ENCODE results near the gene GOLM1.
A peak's percentile ranks its signal among the peaks of the same experiment; 100 is the strongest.

Gene GOLM1

DNA sequence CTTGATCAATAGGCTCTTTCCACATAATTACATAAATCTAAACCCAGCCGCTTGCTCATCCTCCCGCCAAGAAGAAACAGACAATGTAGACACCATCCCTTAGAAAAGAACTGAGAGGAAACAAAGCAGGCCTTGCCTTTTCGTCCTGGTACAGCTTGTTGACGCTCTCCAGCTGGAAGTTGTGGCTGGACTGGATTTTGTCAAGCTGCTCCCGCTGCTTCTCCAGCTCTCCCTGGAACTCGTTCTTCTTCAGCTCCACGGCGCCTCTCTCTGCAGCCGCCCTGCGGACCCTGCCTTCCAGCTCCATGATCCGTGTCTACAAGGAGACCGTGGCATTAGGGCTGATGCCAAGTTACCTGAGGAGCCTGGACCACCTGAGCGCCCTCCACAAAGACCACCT, 22.1 kb downstream of the GOLM1 start:
- H3K27me3 ChIP-seq, result no peaks in the 10 kb centered on the region
- no peak for TF ChIP-seq Cebpa-rat (IDR thresholded peaks at IDR 0.05)
- no peak overlapping the region for H3K4me2 ChIP-seq
- no peaks in the 10 kb centered on the region for H3K4me1 ChIP-seq
- no peaks in the 10 kb centered on the region for H3K9me3 ChIP-seq (replicated peaks in 1 of 11)
- peaks cover 0 to 28% (median 7%) of the 10 kb centered on the region in 11 experiments; a peak in 8 of 22 replicates for H4K20me1 ChIP-seq
- H3K36me3 ChIP-seq, result peaks cover 35 to 81% (median 64%) of the 10 kb centered on the region in 11 experiments
- no peak overlapping the region for H3K27ac ChIP-seq
- H3K4me3 ChIP-seq, result no peak overlapping the region
- no peak overlapping the region for H3K9ac ChIP-seq

DNA sequence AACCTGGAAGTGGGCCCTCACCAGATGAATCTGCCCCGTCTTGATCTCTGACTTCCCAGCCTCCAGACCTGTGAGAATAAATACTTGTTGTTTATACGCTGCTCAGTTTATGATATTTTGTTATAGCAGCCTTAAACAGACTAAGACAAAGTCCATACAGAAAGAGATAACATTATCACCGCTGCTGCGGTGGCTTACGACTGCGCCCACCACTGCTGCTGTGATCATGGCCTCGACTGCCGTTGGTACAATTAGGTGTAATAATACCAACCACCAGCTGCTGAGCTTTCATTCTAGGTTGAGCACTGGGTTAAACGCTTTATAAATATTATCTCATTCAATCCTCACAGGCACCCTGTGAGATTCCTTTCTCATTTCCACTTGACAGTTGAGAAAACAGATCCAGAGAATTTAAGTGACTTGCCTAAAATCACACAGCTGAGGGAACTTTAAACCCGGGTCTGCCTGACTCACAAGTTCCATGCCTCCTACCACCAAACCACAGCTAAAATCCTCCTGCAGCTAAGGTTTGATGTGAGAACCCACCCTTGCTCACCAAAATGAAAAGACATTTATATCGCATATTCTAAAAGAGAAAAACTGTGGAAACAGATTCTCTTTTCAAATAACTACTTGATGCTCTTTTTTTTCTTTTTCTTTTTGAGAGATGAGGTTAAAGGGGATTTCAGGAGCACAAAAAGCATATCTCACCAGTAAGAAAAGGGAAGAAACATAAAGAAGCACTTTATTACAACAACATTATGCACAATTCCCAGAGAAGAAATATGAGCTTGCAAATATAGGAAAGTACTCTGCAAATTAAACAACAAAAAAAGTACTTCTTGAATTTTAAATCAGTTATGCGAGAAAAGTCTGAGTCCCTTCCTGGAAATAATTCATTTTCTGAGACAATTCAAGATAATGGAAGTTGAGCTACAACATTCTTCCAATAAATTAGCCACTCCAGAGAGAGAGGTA, 23.9 kb downstream of the GOLM1 start:
- H3K9me3 ChIP-seq (replicated peaks in 1 of 11), result no peaks in the 10 kb centered on the region
- no peak for TF ChIP-seq Cebpa-rat (IDR thresholded peaks at IDR 0.05)
- H3K36me3 ChIP-seq, result peaks cover 36 to 99% (median 75%) of the 10 kb centered on the region in 11 experiments

DNA sequence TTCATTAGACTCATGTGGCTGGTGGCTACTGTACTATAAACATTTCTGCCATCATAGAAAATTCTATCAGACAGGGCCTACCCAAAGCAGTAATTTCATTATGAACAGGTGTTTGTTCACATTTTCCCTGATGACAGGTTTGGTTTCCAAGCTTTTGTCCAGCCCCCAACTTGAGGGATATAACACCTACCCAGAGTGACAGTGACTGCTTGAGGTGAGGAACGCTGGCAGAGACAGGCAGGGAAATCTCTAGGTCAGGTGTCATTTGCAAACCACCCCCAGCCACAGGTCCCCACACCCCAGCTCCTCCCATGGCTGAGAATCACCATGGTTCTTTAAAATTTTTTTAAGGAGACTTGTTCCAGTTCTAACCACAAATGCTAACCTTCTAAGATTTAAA, 25.5 kb downstream of the GOLM1 start:
- Histone ChIP-seq H3K9ac (no peak overlapping the region), H3K4me1 (peaks cover 0 to 9% (median 0%) of the 10 kb centered on the region in 10 experiments; a peak in 7 of 20 replicates), H3K27me3 (no peaks in the 10 kb centered on the region), H3K36me3 (peaks cover 34 to 87% (median 71%) of the 10 kb centered on the region in 11 experiments), H4K20me1 (peaks cover 0 to 7% (median 0%) of the 10 kb centered on the region in 11 experiments; a peak in 4 of 22 replicates), H3K4me2 (no peak overlapping the region), H3K4me3 (no peak overlapping the region), H3K9me3 (replicated peaks in 1 of 11) (no peaks in the 10 kb centered on the region), H3K27ac (no peak overlapping the region)
- TF ChIP-seq Cebpa-rat (IDR thresholded peaks at IDR 0.05), result no peak

More for the DNA sequence above, 23.9 kb downstream of the GOLM1 start:
- H3K4me3 ChIP-seq, result no peak overlapping the region
- peaks cover 0 to 23% (median 6%) of the 10 kb centered on the region in 11 experiments; a peak in 8 of 22 replicates for H4K20me1 ChIP-seq
- H3K27me3 ChIP-seq, result no peaks in the 10 kb centered on the region
- H3K4me2 ChIP-seq, result no peak overlapping the region
- no peaks in the 10 kb centered on the region for H3K4me1 ChIP-seq
- H3K9ac ChIP-seq, result no peak overlapping the region
- no peak overlapping the region for H3K27ac ChIP-seq

DNA sequence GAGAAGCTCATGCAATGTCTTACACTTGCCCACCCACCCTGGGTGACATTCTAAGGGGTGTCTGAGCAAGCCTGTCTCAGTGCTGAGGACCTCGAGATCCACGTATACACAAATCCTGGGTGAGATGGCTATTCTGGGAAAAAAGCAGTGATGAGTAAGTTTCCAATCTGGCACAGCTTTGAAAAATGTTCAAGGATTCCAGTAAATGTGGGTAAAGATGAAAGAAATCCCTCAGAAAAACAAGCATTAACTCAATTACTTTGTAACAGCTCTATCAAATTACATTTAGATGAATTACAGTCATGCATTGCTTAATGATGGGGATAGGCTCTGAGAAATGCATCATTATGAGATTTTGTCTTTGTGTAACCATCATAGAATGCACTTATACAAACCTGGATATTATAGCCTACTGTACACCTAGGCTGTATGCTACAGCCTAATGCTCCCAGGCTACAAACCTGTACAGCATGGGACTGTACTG, 26.9 kb downstream of the GOLM1 start:
- H3K36me3 ChIP-seq, result peaks cover 20 to 87% (median 57%) of the 10 kb centered on the region in 11 experiments
- peaks cover 0 to 9% (median 0%) of the 10 kb centered on the region in 10 experiments; a peak in 7 of 20 replicates for H3K4me1 ChIP-seq
- H3K4me3 ChIP-seq, result no peak overlapping the region
- H3K27ac ChIP-seq, result no peak overlapping the region
- H3K9ac ChIP-seq, result no peak overlapping the region
- no peak for TF ChIP-seq Cebpa-rat (IDR thresholded peaks at IDR 0.05)
- H4K20me1 ChIP-seq, result peaks cover 0 to 6% (median 0%) of the 10 kb centered on the region in 11 experiments; a peak in 2 of 22 replicates
- H3K9me3 ChIP-seq (replicated peaks in 1 of 11), result no peaks in the 10 kb centered on the region
- no peaks in the 10 kb centered on the region for H3K27me3 ChIP-seq
- H3K4me2 ChIP-seq, result no peak overlapping the region

DNA sequence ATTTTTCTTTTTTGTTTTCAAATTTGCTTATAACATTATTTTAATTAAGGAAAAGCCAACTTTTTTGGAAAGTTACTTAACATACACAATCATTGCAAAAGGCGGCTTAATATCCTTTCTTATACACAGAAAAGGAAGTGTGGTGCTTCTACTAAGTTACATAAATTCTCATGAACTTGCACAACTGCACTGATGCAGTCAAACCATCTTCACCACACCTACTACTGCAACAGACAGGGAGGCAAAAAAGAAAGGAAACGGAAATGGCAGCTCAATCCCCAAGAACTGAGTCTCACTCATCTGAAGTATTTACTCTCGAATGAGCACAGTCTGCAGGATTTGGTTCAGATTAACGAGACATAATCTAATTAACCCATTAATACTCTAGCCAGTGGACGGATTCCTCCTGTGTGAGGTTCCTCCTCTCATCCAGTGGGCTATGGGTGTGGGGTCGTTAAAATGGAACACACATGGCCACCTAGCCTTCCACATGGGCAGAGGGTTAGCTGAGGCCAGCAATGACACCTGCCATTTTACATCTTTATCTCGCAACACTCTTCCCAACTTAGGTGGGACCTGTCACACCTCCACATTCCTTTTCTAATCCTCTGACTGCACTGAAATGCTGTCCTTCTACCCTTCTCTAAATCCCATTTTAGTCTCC, 30.0 kb downstream of the GOLM1 start:
- Histone ChIP-seq H3K4me1 (peaks cover 0 to 9% (median 0%) of the 10 kb centered on the region in 10 experiments; a peak in 7 of 20 replicates), H3K36me3 (peaks cover 6 to 86% (median 35%) of the 10 kb centered on the region in 11 experiments; a peak in 19 of 22 replicates), H3K4me2 (peak overlapping the region in 1 of 11 experiments; percentile 44; a peak in 2 of 22 replicates), H4K20me1 (peaks cover 0 to 17% (median 2%) of the 10 kb centered on the region in 11 experiments; a peak in 4 of 22 replicates), H3K9ac (no peak overlapping the region), H3K27me3 (no peaks in the 10 kb centered on the region), H3K27ac (no peak overlapping the region), H3K9me3 (replicated peaks in 1 of 11) (no peaks in the 10 kb centered on the region), H3K4me3 (no peak overlapping the region)
- TF ChIP-seq Cebpa-rat (IDR thresholded peaks at IDR 0.05), result no peak

DNA sequence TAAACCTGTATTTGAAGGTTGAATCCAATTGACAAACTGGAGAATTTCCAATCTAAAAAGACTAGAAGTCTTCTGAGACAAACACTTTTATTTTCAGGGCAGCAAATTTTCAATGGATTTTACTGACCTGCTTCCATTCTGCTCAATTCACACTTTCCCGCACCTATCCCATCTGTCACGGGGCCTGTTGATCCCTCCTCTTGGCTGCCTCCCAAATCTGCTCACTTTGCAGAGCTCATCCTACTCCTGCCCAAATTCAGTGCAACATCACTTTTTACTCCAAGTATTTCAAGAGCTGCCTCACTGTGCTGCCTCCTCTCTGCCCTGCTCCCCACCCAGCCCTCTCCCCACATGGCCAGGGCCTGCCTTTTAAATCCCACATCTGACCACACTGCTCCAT, 35.1 kb downstream of the GOLM1 start:
- Histone ChIP-seq H3K27ac (no peak overlapping the region), H3K4me3 (no peak overlapping the region), H3K4me2 (no peak overlapping the region), H3K36me3 (peaks cover 0 to 59% (median 22%) of the 10 kb centered on the region in 11 experiments; a peak in 16 of 22 replicates), H3K4me1 (peaks cover 0 to 2% (median 0%) of the 10 kb centered on the region in 10 experiments; a peak in 6 of 20 replicates), H4K20me1 (peaks cover 0 to 31% (median 9%) of the 10 kb centered on the region in 11 experiments; a peak in 9 of 22 replicates), H3K9me3 (replicated peaks in 1 of 11) (no peaks in the 10 kb centered on the region), H3K9ac (no peak overlapping the region), H3K27me3 (no peaks in the 10 kb centered on the region)
- no peak for TF ChIP-seq Cebpa-rat (IDR thresholded peaks at IDR 0.05)

DNA sequence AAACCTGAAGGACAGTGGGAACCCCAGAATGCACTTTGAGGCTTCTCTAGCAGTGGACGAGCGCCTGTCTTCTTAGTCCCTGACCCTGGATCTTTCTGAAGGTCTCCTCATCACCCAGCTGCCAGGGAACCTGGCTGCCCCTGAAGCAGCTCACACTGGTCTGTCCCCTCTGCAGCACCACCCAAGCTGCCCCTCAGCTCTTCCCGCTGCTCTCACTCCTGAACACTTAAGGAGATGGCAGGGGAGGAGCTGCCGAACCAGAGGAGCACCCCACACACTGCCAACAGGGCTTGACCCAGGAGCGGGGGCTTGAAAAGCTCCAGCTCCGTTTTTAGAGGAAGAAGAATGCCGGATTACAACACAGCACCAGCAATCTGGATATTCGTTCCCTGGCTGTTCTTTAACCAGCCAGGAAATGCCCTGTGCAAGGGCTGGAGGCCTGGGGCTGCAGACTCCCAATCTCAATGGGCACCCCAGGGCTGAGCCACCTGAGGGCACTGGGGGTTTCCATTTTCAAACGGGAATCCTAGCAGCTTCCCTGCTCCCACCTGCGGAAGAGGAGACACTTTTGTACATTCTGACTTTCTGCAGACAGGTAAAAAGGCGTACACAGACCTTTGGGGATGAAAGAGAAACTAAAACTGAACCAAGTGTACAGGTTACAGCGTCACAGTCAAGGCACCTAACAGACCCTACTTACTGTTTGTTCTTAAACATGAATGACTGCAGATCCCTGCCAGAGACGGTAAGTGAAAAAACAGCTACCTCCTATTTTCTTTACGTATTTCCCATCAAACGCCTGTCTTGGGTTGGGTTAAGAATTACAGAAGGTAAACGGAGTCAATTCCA, 36.3 kb downstream of the GOLM1 start:
- H3K4me1 ChIP-seq, result no peaks in the 10 kb centered on the region
- H3K9me3 ChIP-seq (replicated peaks in 1 of 11), result no peaks in the 10 kb centered on the region
- no peak overlapping the region for H3K27ac ChIP-seq
- H3K4me3 ChIP-seq, result no peak overlapping the region
- TF ChIP-seq Cebpa-rat (IDR thresholded peaks at IDR 0.05), result no peak
- H3K4me2 ChIP-seq, result no peak overlapping the region
- no peaks in the 10 kb centered on the region for H3K27me3 ChIP-seq
- H4K20me1 ChIP-seq, result peaks cover 0 to 31% (median 9%) of the 10 kb centered on the region in 11 experiments; a peak in 9 of 22 replicates
- H3K9ac ChIP-seq, result no peak overlapping the region
- peaks cover 0 to 63% (median 24%) of the 10 kb centered on the region in 11 experiments; a peak in 17 of 22 replicates for H3K36me3 ChIP-seq

All from BLaER1 treated with 17β-estradiol and CSF1 and Interleukin-3, amounts not matched to agents 10 nM and 100 nM (cell line).